DND-41 (cell line): ENCODE data around the gene CIAO3.

Experiments used
- CTCF ChIP-seq: IDR thresholded peaks from 2 replicates; pipeline ENCODE4 v1.5.1; 2012; ENCODE audit warnings: borderline replicate concordance, low read length, moderate library complexity, mild to moderate bottlenecking; ENCODE audit not compliant: poor library complexity, severe bottlenecking; ENCODE audit errors: extremely low read depth
- EZH2 ChIP-seq: IDR thresholded peaks from 3 replicates; pipeline ENCODE4 v1.6.1; 2012; ENCODE audit warnings: borderline replicate concordance, low read depth, mild to moderate bottlenecking, moderate library complexity, low read length, inconsistent platforms; ENCODE audit not compliant: severe bottlenecking

GRCh38 chr16:756428-756827 lies 15.6 kb upstream of the CIAO3 start:
- TF ChIP-seq CTCF (no peak), EZH2 (no peak)
